Tibial nerve (tissue), 4 donors: ENCODE data around the gene DLGAP1. TPM values are rescaled to one million over a fixed set of nuclear protein-coding genes. Genes with fewer than 3 reads are reported as not detected.

ENCODE experiments used
- DNase-seq, 2 donors: peaks; one replicate each; pipeline ENCODE4 v3.0.0-alpha.2; 2019; ENCODE audit warnings: low spot score in 2 of 2
- H3K27ac ChIP-seq, 4 donors: fragments of 200-600 bp; sonication (generic) in 3 of 4; one replicate each; pipeline ENCODE4 v1.5.1; 2017 to 2019; ENCODE audit warnings: mild to moderate bottlenecking in 1 of 4
- H3K27me3 ChIP-seq, 2 donors: fragments of 200-600 bp; sonication (generic) in 1 of 2; one replicate each; pipeline versions ENCODE4 v1.5.1 to v1.6.0; 2017 to 2019
- H3K36me3 ChIP-seq, 3 donors: fragments of 200-600 bp; sonication (generic); one replicate each; pipeline ENCODE4 v1.5.1; 2018 to 2019
- H3K4me1 ChIP-seq, 4 donors: fragments of 200-600 bp; sonication (generic) in 3 of 4; one replicate each; pipeline ENCODE4 v1.5.1; 2017 to 2019
- H3K4me3 ChIP-seq, 4 donors: fragments of 200-600 bp; sonication (generic) in 3 of 4; one replicate each; pipeline ENCODE4 v1.5.1; 2017 to 2019; ENCODE audit warnings: mild to moderate bottlenecking in 1 of 4, moderate library complexity in 1 of 4
- H3K9me3 ChIP-seq, 4 donors: fragments of 200-600 bp; sonication (generic) in 3 of 4; one replicate each; pipeline ENCODE4 v1.5.1; 2017 to 2019
- EP300 ChIP-seq, 2 donors: sonication (generic); formaldehyde crosslinking; IDR thresholded peaks; one replicate each; pipeline ENCODE4 v1.6.1; 2017; ENCODE audit warnings: antibody characterized with exemption in 2 of 2, mild to moderate bottlenecking in 1 of 2
- POLR2A ChIP-seq, 2 donors: fragments of 450-650 bp; IDR thresholded peaks; one replicate each; pipeline ENCODE4 v1.6.1; 2017; ENCODE audit warnings: antibody characterized with exemption in 2 of 2, mild to moderate bottlenecking in 2 of 2, moderate library complexity in 2 of 2
- WGBS, 2 donors: methylation state at CpG; one replicate each; pipeline ENCODE4 v1.1.5; 2018; 5-methylcytosine and 5-hydroxymethylcytosine counted together
- total RNA-seq, 4 donors: library from RNA; depleted of rRNA; stranded (reverse); fragments of >200 nt; gene quantifications; one replicate each; pipeline ENCODE4 v1.1.0, GENCODE V29; 2016
- TF ChIP-seq, protein P1 (sequence below), 5 experiments: fragments of 200-600 bp in 3 of 5; fragments of 450-650 bp in 2 of 5; sonication (generic) in 3 of 5; IDR thresholded peaks; one replicate each; pipeline ENCODE4 v1.5.1; 2016 to 2019; ENCODE audit warnings: antibody characterized with exemption in 5 of 5, mild to moderate bottlenecking in 3 of 5, moderate library complexity in 2 of 5

The DLGAP1 gene
- total RNA-seq, 4 donors from 2014 or later, result 1.5 to 18.3 (median 2.5) TPM

DNA sequence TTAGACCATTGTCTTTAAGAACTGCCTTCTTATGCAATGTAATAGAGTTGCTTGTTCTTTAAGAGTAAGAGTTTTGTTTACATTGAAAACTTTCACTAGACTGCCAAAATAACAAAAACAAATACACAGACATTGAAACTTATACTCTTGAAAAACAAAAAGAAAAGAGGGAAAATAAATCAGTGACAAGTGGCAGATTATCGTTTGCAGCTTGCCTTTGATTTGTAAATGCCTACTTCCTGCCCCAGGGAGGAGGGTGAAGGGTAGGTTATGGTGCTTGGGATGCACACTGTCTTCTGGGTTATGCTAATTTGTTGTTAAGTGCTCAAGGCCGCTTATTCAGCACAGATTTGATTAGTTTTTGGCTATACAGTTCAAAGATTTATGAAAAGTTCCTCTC lies 806.5 kb downstream of the DLGAP1 start:
- H3K27ac ChIP-seq, result no peak overlapping the region
- no peaks in the 10 kb centered on the region for H3K36me3 ChIP-seq
- H3K9me3 ChIP-seq, result no peaks in the 10 kb centered on the region
- 51 to 61% methylated on average over 2 of the region's 2 CpGs for WGBS, 2 donors
- no peak for DNase-seq
- H3K4me3 ChIP-seq, result no peak overlapping the region
- H3K27me3 ChIP-seq, result no peaks in the 10 kb centered on the region
- H3K4me1 ChIP-seq, result peaks cover 0 to 30% (median 0%) of the 10 kb centered on the region in 4 donors
- TF ChIP-seq, protein P1, sequence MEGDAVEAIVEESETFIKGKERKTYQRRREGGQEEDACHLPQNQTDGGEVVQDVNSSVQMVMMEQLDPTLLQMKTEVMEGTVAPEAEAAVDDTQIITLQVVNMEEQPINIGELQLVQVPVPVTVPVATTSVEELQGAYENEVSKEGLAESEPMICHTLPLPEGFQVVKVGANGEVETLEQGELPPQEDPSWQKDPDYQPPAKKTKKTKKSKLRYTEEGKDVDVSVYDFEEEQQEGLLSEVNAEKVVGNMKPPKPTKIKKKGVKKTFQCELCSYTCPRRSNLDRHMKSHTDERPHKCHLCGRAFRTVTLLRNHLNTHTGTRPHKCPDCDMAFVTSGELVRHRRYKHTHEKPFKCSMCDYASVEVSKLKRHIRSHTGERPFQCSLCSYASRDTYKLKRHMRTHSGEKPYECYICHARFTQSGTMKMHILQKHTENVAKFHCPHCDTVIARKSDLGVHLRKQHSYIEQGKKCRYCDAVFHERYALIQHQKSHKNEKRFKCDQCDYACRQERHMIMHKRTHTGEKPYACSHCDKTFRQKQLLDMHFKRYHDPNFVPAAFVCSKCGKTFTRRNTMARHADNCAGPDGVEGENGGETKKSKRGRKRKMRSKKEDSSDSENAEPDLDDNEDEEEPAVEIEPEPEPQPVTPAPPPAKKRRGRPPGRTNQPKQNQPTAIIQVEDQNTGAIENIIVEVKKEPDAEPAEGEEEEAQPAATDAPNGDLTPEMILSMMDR (IDR thresholded peaks at IDR 0.05), result no peak
- no peak for TF ChIP-seq EP300 (IDR thresholded peaks at IDR 0.05)
- TF ChIP-seq POLR2A (IDR thresholded peaks at IDR 0.05), result no peak

DNA sequence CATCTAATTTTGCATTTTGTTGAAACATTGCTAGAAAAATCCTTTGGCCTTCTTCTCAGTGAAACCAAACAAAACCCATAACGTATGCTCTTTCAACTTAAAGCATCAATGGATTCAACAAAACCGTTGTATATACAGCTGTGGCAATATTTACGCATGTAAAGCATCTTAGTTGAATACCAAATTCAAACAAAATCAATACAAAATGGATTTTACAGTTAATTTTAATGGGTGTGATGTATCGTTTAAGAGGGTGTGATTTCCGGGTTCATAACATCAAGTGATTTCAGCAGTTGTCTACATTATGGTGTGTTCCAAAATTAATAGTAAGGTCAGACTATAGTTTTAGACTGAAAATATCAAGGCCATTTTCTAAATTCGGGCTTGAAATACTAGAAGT lies 806.9 kb downstream of the DLGAP1 start:
- no peak overlapping the region for H3K4me3 ChIP-seq
- H3K4me1 ChIP-seq, result peaks cover 0 to 26% (median 0%) of the 10 kb centered on the region in 4 donors
- DNase-seq, result no peak
- H3K27me3 ChIP-seq, result no peaks in the 10 kb centered on the region
- no peaks in the 10 kb centered on the region for H3K9me3 ChIP-seq
- 80 to 81% methylated on average over 6 of the region's 6 CpGs for WGBS, 2 donors
- H3K27ac ChIP-seq, result no peak overlapping the region
- H3K36me3 ChIP-seq, result no peaks in the 10 kb centered on the region
- TF ChIP-seq, protein P1 (IDR thresholded peaks at IDR 0.05), result no peak
- TF ChIP-seq POLR2A (IDR thresholded peaks at IDR 0.05), result no peak
- TF ChIP-seq EP300 (IDR thresholded peaks at IDR 0.05), result no peak

DNA sequence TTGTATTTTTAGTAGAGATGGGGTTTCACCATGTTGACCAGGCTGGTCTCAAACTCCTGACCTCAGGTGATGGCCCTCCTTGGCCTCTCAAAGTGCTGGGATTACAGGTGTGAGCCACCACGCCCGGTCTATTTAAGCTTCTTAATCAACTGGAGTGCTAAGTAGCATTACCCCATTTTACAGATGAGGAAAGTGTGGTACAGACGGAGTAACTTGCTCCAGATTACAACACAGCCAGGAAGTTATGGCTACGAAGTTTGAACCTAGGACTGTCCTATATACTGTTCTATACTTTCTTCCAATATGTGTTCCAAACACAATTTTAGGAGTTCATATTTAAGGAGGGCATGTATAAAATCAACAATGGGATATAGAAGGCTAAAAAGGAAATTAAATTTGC lies 807.5 kb downstream of the DLGAP1 start:
- no peak for DNase-seq
- WGBS, 2 donors, result 94 to 99% methylated on average over 4 of the region's 4 CpGs
- peaks cover 0 to 20% (median 0%) of the 10 kb centered on the region in 4 donors for H3K4me1 ChIP-seq
- H3K27me3 ChIP-seq, result no peaks in the 10 kb centered on the region
- no peaks in the 10 kb centered on the region for H3K9me3 ChIP-seq
- H3K27ac ChIP-seq, result no peak overlapping the region
- H3K36me3 ChIP-seq, result no peaks in the 10 kb centered on the region
- no peak for TF ChIP-seq EP300 (IDR thresholded peaks at IDR 0.05)
- no peak for TF ChIP-seq POLR2A (IDR thresholded peaks at IDR 0.05)
- TF ChIP-seq, protein P1 (IDR thresholded peaks at IDR 0.05), result no peak
- H3K4me3 ChIP-seq, result no peak overlapping the region

DNA sequence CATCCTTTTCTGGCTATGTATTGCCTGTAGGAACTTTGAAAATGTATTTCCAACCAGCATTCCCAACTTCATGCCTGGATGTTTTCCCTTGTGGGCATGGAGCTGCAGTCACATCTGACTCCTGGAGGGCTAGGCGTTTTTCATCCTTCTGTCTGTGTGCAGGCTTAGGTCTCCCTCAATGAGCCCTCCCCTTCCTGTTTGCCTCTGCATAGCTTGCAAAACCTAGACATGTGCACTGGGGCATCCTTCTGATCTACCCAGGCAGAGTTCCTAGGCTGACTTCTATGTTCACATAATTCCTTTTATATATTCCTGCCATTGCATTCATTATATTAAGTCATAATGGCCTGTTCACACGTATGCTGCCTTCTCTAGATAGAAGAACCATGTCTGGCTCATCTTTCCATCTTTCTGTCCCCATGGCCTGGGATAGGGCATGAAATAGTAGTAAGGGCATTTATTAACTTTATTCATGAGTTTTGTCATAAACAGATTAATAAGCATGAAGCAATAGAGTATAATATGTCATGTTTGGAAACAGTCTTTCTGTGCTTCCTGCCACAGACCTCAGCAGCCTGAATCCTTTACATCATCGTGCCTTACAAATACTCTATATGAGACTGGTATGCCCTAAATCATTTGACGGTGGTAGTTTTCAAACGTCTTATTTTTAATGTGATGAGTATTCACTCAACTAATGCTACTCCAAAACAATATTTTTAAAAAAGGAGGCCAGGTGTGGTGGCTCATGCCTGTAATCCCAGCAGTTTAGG lies 809.5 kb downstream of the DLGAP1 start:
- 89 to 90% methylated on average over 5 of the region's 5 CpGs for WGBS, 2 donors
- Histone ChIP-seq H3K27me3 (no peaks in the 10 kb centered on the region), H3K9me3 (no peaks in the 10 kb centered on the region), H3K27ac (no peak overlapping the region), H3K36me3 (no peaks in the 10 kb centered on the region), H3K4me1 (peaks cover 0 to 16% (median 0%) of the 10 kb centered on the region in 4 donors), H3K4me3 (no peak overlapping the region)
- TF ChIP-seq POLR2A (IDR thresholded peaks at IDR 0.05) (no peak), EP300 (IDR thresholded peaks at IDR 0.05) (no peak)
- TF ChIP-seq, protein P1 (IDR thresholded peaks at IDR 0.05), result no peak
- no peak for DNase-seq

DNA sequence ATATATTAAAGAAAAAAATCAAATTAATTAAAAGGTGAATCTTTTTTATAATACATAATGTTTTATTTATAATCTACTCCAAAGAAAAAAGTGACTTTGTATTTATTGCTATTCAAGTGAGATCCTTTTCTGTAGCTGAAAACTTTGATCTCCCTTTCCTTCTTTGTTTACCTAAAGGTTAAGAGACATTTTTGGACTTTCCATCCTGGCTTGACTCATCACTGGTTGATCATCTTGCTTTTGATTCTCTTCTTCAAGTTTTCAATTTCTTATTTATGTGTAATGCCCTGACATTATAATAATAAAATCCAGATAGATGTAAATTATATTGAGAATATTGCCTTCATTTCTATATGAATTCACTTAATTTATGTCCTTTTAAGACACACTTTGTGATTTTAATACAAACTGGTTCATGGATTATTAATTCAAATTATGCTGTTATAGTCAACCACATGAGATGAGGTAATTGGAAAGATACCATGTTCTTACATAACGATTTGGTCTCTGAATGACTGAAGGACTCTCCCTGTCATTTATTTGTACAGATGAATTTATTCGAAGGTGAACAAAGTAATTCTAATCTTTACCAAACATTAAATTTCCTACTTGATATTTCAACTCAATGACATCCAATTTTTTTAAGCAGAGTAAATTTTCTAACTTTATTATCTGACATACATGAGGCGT lies 820.7 kb downstream of the DLGAP1 start:
- no peaks in the 10 kb centered on the region for H3K27me3 ChIP-seq
- H3K27ac ChIP-seq, result no peak overlapping the region
- H3K4me1 ChIP-seq, result no peaks in the 10 kb centered on the region
- no peaks in the 10 kb centered on the region for H3K36me3 ChIP-seq
- no peak for TF ChIP-seq POLR2A (IDR thresholded peaks at IDR 0.05)
- TF ChIP-seq, protein P1 (IDR thresholded peaks at IDR 0.05), result no peak
- TF ChIP-seq EP300 (IDR thresholded peaks at IDR 0.05), result no peak
- WGBS, 2 donors, result 85 to 90% methylated on average over 3 of the region's 3 CpGs
- DNase-seq, result no peak
- no peak overlapping the region for H3K4me3 ChIP-seq
- H3K9me3 ChIP-seq, result no peaks in the 10 kb centered on the region
